Measurements from ENCODE around the gene SLC9A3. TPM values are rescaled to one million over a fixed set of nuclear protein-coding genes. Genes with fewer than 3 reads are reported as not detected.
"Not testable (repeated sequence)": the region's sequence is repeated elsewhere in the genome, so short reads cannot be mapped to it uniquely, and the experiment has no call there.

Gene SLC9A3
- total RNA-seq, 1 donor from 2014 or later, result 1.4 TPM

GRCh38 chr5:474840-475661, 49.2 kb downstream of the SLC9A3 start:
- DNase-seq, result no peak

GRCh38 chr5:474232-474839, 49.9 kb downstream of the SLC9A3 start:
- not testable (repeated sequence) for DNase-seq

- DNase-seq, result no peak
These were observed 50.6 kb downstream of the SLC9A3 start for GRCh38 chr5:473551-474192.

GRCh38 chr5:472656-473550, 51.3 kb downstream of the SLC9A3 start:
- peak; percentile 77 for DNase-seq

- no peak for DNase-seq
These were observed 52.1 kb downstream of the SLC9A3 start for GRCh38 chr5:472076-472655.

- no peak for DNase-seq
These were observed 52.5 kb downstream of the SLC9A3 start for GRCh38 chr5:471750-472058.

GRCh38 chr5:470961-471749, 53.1 kb downstream of the SLC9A3 start:
- DNase-seq, result no peak

- no peak for DNase-seq
These were observed 54.3 kb downstream of the SLC9A3 start for GRCh38 chr5:469752-470483.

- no peak for DNase-seq
These were observed 55.8 kb downstream of the SLC9A3 start for GRCh38 chr5:468401-468800.

- no peak for DNase-seq
These were observed 57.5 kb downstream of the SLC9A3 start for GRCh38 chr5:466661-467310.

GRCh38 chr5:465591-466403, 58.5 kb downstream of the SLC9A3 start:
- DNase-seq, result no peak

GRCh38 chr5:464843-465590, 59.2 kb downstream of the SLC9A3 start:
- no peak for DNase-seq

GRCh38 chr5:464446-464842, 59.8 kb downstream of the SLC9A3 start:
- DNase-seq, result no peak

GRCh38 chr5:463952-464351, 60.3 kb downstream of the SLC9A3 start:
- DNase-seq, result no peak

- DNase-seq, result no peak
These were observed 60.9 kb downstream of the SLC9A3 start for GRCh38 chr5:463301-463700.

- no peak for DNase-seq
These were observed 62.2 kb downstream of the SLC9A3 start for GRCh38 chr5:462051-462481.

- no peak for DNase-seq
These were observed 64.0 kb downstream of the SLC9A3 start for GRCh38 chr5:460273-460625.

GRCh38 chr5:459562-460272, 64.5 kb downstream of the SLC9A3 start:
- no peak for DNase-seq
